Nephron (organoid): ENCODE data around the gene ZNF514.

Source experiments
- H3K27ac Mint-ChIP-seq, 3 experiments: 2 replicates each; pipeline ENCODE4 v1.8.0; 2020; ENCODE audit warnings: mixed read lengths in 3 of 3, mild to moderate bottlenecking in 2 of 3, moderate library complexity in 1 of 3
- H3K27me3 Mint-ChIP-seq: 2 replicates; pipeline ENCODE4 v1.8.0; 2021; ENCODE audit warnings: low read depth, mild to moderate bottlenecking, moderate library complexity, mixed read lengths
- H3K36me3 Mint-ChIP-seq: 2 replicates; pipeline ENCODE4 v1.8.0; 2020; ENCODE audit warnings: low read depth, mixed read lengths
- H3K4me1 Mint-ChIP-seq: 2 replicates; pipeline ENCODE4 v1.8.0; 2020; ENCODE audit warnings: mixed read lengths
- H3K4me3 Mint-ChIP-seq, 3 experiments: 2 replicates each; pipeline ENCODE4 v1.8.0; 2020; ENCODE audit warnings: mild to moderate bottlenecking in 3 of 3, mixed read lengths in 3 of 3, moderate library complexity in 2 of 3
- H3K9me3 Mint-ChIP-seq: 2 replicates; pipeline ENCODE4 v1.8.0; 2020; ENCODE audit warnings: mixed read lengths
- CTCF ChIP-seq, 3 experiments: fragments of 200-600 bp; sonication (generic); IDR thresholded peaks; one replicate each; pipeline ENCODE4 v1.5.0; 2021; ENCODE audit warnings: antibody characterized with exemption in 3 of 3; ENCODE audit not compliant: unreplicated experiment in 3 of 3

ZNF514 gene

GRCh38 chr2:95158891-95159619 is 593 bp downstream of the ZNF514 start:
- H3K9me3 Mint-ChIP-seq = peaks cover 21% of the 10 kb centered on the region
- H3K27ac Mint-ChIP-seq = peak overlapping the region in 1 of 3 experiments; percentile 63
- no peaks in the 10 kb centered on the region for H3K27me3 Mint-ChIP-seq
- peaks cover 40% of the 10 kb centered on the region for H3K36me3 Mint-ChIP-seq
- peaks cover 1% of the 10 kb centered on the region for H3K4me1 Mint-ChIP-seq
- TF ChIP-seq CTCF (IDR thresholded peaks at IDR 0.05; ENCODE audit: unreplicated experiment in 3 of 3) = no peak
- peak overlapping the region; percentile 90 for H3K4me3 Mint-ChIP-seq

GRCh38 chr2:95158441-95158840 is 1.2 kb downstream of the ZNF514 start:
- peaks cover 46% of the 10 kb centered on the region for H3K36me3 Mint-ChIP-seq
- peak overlapping the region; percentile 90 for H3K4me3 Mint-ChIP-seq
- H3K27ac Mint-ChIP-seq = peak overlapping the region in 1 of 3 experiments; percentile 9

GRCh38 chr2:95149397-95149984 is 10.2 kb downstream of the ZNF514 start:
- Mint-ChIP-seq H3K36me3 (peaks cover 100% of the 10 kb centered on the region), H3K4me3 (no peak overlapping the region), H3K27me3 (no peaks in the 10 kb centered on the region), H3K4me1 (no peaks in the 10 kb centered on the region), H3K27ac (no peak overlapping the region), H3K9me3 (peaks cover 87% of the 10 kb centered on the region)
- TF ChIP-seq CTCF (IDR thresholded peaks at IDR 0.05; ENCODE audit: unreplicated experiment in 3 of 3) = no peak

More at GRCh38 chr2:95158441-95158840, 1.2 kb downstream of the ZNF514 start:
- no peaks in the 10 kb centered on the region for H3K4me1 Mint-ChIP-seq
- no peaks in the 10 kb centered on the region for H3K27me3 Mint-ChIP-seq
- no peak for TF ChIP-seq CTCF (IDR thresholded peaks at IDR 0.05; ENCODE audit: unreplicated experiment in 3 of 3)
- H3K9me3 Mint-ChIP-seq = peaks cover 24% of the 10 kb centered on the region

DNA sequence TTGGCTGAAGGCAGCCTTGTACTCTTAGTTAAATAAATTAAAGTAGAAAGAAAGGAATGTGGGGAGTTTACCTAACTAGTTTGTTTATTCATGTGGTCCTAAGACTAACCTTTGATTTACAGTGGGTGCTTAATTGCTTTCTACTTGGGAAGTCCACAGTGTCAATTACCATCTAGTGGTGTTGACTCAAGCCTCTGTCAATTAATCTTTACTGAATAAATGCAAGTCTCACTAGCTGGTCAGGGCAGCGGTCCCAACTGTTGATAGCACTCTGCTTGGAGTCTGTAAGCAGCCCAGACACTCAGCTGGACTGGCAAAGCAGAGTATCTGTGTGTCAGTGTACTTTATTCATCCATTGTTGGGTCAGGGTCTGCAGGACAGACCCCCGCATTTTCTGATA is 15.8 kb downstream of the ZNF514 start:
- TF ChIP-seq CTCF (IDR thresholded peaks at IDR 0.05; ENCODE audit: unreplicated experiment in 3 of 3) = no peak
- H3K4me1 Mint-ChIP-seq = no peaks in the 10 kb centered on the region

GRCh38 chr2:95138702-95139101 is 20.9 kb downstream of the ZNF514 start:
- Mint-ChIP-seq H3K27me3 (no peaks in the 10 kb centered on the region), H3K4me1 (no peaks in the 10 kb centered on the region), H3K27ac (no peak overlapping the region), H3K9me3 (peaks cover 73% of the 10 kb centered on the region), H3K36me3 (peaks cover 85% of the 10 kb centered on the region), H3K4me3 (no peak overlapping the region)
- no peak for TF ChIP-seq CTCF (IDR thresholded peaks at IDR 0.05; ENCODE audit: unreplicated experiment in 3 of 3)

More for the DNA sequence above, 15.8 kb downstream of the ZNF514 start:
- Mint-ChIP-seq H3K4me3 (no peak overlapping the region), H3K36me3 (peaks cover 96% of the 10 kb centered on the region), H3K9me3 (peaks cover 82% of the 10 kb centered on the region), H3K27ac (no peak overlapping the region), H3K27me3 (no peaks in the 10 kb centered on the region)

DNA sequence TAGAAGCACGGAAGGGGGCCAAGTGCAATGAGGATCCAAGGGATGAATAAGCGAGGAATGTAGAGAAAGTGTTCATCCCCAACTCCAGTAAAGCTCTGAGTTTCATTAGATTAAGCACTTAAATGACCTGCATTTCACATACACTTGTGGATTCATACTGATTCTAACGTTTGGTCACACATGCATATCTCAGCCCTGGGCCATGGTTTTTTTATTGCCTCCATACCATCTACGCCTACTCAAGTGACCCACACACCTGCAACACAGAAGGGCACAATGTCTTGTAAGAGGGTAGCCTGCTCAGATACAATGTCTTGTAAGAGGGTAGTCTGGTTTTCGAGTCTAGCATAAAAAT is 37.5 kb downstream of the ZNF514 start:
- Mint-ChIP-seq H3K27me3 (no peaks in the 10 kb centered on the region), H3K4me3 (peak overlapping the region; percentile 97 to 99 (median 98)), H3K4me1 (peaks cover 18% of the 10 kb centered on the region), H3K36me3 (peaks cover 17% of the 10 kb centered on the region), H3K27ac (peak overlapping the region; percentile 98 to 100 (median 99)), H3K9me3 (no peaks in the 10 kb centered on the region)
- no peak for TF ChIP-seq CTCF (IDR thresholded peaks at IDR 0.05; ENCODE audit: unreplicated experiment in 3 of 3)
